PC-3 (cell line): ENCODE data around the gene RNF123.

Experiments used
- CTCF ChIP-seq: fragments of 300-600 bp; sonication (generic); conservative IDR thresholded peaks from 2 replicates; pipeline ENCODE4 v1.5.1; 2017; ENCODE audit warnings: antibody characterized with exemption, low read depth, mild to moderate bottlenecking, low read length
- EZH2 ChIP-seq: fragments of 300-600 bp; sonication (generic); IDR thresholded peaks from one replicate; pipeline ENCODE4 v1.6.1; 2017; ENCODE audit warnings: antibody characterized with exemption, mild to moderate bottlenecking, low read length; ENCODE audit not compliant: unreplicated experiment
- EZH2phosphoT487 ChIP-seq: fragments of 300-600 bp; sonication (generic); IDR thresholded peaks from 2 replicates; pipeline ENCODE4 v1.6.1; 2018; ENCODE audit warnings: mild to moderate bottlenecking, antibody characterized with exemption, low read length, borderline replicate concordance

GRCh38 chr3:49740427-49740826 is 51.1 kb downstream of the RNF123 start:
- TF ChIP-seq CTCF: no peak
- no peak for TF ChIP-seq EZH2
- no peak for TF ChIP-seq EZH2phosphoT487
